ENCODE measurements around the gene LENG1.
A peak's percentile ranks its signal among the peaks of the same experiment; 100 is the strongest.
"Not testable (repeated sequence)": the region's sequence is repeated elsewhere in the genome, so short reads cannot be mapped to it uniquely, and the experiment has no call there.

LENG1 gene

GRCh38 chr19:54189145-54189734, 29.7 kb upstream of the LENG1 start, which contains the start of gene MBOAT7:
Gene MBOAT7, minus strand, starts transcription at chr19:54189580. Its CDS starts 1,072 bp downstream, at chr19:54188508.
- DNase-seq, result peak; percentile 88

DNA sequence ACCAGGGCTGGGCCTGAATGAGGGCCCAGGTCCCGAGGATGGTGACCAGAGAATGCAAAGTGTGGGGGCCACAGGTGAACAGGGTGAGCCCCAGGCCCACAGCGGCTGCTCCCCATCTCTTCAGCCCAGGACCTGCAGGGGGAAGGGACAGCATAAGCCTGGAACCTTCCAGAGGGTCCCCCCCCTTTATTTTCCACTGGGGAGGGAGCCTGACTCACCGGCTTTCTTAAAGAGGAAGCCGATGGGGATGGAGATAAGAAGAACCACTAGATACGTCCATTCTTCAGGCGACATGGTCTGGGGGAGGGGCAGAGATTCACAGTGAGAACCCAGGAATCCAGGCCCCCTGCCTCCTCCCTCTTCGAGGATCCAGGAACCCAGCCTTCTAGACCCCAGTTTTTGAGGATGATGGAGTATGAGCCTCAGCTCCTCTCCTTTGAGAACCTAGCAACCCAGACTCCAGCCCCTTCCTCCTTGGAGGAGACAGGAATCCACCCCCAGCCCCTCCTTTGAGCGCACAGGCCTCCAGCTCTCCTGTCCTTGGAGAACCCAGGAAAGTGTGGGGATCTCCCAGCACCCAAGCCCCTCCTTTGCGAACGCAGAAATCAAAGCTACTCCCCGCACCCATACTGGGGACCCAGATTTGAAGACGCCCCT, 28.8 kb upstream of the LENG1 start:
- DNase-seq, result no peak

GRCh38 chr19:54186934-54187381, 27.4 kb upstream of the LENG1 start:
- no peak for DNase-seq

- DNase-seq, result no peak
These were observed 26.8 kb upstream of the LENG1 start for GRCh38 chr19:54186351-54186750.

GRCh38 chr19:54183431-54183830, 23.9 kb upstream of the LENG1 start:
- DNase-seq, result no peak

DNA sequence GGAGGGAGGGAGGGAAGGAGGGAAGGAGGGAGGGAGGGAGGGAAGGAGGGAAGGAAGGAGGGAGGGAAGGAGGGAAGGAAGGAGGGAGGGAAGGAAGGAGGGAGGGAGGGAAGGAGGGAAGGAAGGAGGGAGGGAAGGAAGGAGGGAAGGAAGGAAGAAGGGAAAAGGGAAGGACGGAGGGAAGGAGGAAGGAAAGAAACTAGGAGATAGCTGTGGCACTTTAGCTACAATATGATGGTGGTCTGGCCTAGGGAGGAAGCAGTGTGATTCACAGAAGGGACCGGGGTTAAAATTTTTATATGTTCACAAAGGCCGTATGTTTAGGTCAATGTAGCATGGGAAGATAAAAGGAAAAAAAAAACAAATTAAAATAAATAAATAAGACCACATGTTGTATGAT, 22.4 kb upstream of the LENG1 start:
- not testable (repeated sequence) for DNase-seq

DNA sequence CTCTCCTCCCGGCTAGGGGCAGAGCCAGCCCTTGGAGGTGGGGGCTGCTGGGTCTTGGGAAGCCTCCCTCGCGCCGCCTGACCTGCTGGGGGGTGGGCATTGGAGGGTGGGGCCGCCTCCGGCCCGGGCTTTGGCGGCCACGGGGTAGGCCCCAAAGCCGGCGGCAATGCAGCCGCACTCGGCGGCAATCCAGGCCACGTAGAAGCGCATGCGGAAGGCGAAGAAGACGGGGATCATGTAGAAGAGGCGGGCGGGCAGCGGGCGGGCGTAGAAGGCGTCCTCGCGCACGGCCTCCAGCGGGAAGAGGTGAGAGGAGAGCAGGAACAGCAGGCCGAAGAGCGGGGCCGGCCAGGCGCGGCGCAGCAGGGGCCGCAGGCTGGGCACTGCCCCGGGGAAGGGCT, 21.2 kb upstream of the LENG1 start:
- DNase-seq, result no peak

DNA sequence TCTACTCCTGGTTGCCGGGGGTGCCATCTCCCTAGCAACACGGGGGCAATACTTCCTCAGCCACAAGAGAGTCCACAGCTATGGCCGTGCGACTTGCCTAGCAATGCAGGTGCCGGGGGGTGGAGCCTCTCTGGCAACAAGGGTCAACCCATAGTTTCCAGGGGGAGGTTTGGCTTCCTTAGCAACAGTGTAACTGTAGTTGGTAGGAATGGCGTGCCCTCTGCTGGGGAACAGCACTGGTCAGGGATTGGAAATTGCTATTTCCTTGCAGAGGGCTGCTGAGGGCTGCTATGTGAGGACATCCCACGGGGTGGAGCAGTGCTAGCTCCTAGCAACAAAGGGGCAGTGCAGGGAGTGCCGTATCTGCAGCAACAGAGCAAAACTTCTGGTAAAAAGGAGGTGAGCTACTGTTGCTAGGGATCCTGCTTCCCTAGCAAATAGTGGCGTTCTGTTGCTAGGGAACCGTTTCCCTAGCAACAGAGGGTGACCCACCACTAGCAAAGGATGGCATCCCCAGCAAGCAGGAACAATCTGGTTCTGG, 20.5 kb upstream of the LENG1 start:
- peak; percentile 96 for DNase-seq

GRCh38 chr19:54179262-54179852, 19.8 kb upstream of the LENG1 start:
- no peak for DNase-seq

GRCh38 chr19:54178581-54179261, 19.2 kb upstream of the LENG1 start:
- peak; percentile 51 for DNase-seq

GRCh38 chr19:54173951-54174834, 14.7 kb upstream of the LENG1 start:
- no peak for DNase-seq

GRCh38 chr19:54173359-54173699, 13.8 kb upstream of the LENG1 start:
- no peak for DNase-seq

- DNase-seq, result peak; percentile 89
These were observed 13.2 kb upstream of the LENG1 start, which contains the start of gene TMC4 for GRCh38 chr19:54172471-54173358. Gene TMC4, minus strand, starts transcription at chr19:54173160. Its CDS starts 43 bp downstream, at chr19:54173117.

GRCh38 chr19:54171736-54172431, 12.4 kb upstream of the LENG1 start:
- not testable (repeated sequence) for DNase-seq

DNA sequence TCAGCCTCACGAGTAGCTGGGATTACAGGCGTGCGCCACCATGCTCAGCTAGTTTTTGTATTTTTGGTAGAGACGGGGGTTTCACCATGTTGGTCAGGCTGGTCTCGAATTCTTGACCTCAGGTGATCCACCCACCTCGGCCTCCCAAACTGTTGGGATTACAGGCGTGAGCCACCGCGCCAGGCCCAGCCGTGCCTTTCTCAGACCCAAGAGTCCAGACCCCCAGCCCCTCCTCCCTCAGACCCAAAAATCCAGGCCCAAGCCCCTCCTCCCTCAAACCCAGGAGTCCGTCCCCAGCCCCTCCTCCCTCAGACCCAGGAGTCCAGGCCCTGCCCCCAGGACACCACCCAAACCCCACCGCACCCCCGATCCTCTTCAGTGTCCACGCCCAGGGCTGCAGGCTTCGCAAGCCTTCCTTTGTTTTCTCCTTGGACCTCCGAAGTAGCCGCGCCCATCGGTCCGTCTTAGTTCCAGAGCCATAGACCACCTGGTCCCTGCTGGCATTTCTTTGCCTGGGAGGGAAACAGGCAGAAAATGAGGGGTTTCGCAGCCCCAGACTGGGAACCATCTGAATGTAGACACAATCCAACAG, 9.7 kb upstream of the LENG1 start:
- DNase-seq, result no peak

- peak; percentile 75 for DNase-seq
These were observed 8.8 kb upstream of the LENG1 start for GRCh38 chr19:54168174-54168917.

DNA sequence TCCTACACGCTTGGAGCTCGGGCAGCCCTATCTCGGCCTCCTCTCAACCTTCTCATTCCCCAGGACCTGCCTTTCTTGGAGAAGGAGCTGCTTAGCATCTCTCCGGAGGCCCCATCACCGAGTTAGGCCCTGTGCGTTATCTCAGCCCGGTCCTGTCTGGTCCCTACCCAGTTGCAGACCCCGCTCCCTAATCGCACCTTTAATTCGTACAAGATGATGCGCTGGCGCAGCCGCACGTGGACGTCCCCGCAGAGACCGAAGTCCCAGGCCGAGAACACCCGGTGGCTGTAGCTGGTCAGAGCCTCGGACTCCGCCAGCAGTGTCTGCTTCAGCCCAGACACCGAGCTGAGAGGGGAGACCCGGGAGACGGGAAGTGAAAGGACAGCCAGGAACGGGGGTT, 5.7 kb upstream of the LENG1 start:
- no peak for DNase-seq

DNA sequence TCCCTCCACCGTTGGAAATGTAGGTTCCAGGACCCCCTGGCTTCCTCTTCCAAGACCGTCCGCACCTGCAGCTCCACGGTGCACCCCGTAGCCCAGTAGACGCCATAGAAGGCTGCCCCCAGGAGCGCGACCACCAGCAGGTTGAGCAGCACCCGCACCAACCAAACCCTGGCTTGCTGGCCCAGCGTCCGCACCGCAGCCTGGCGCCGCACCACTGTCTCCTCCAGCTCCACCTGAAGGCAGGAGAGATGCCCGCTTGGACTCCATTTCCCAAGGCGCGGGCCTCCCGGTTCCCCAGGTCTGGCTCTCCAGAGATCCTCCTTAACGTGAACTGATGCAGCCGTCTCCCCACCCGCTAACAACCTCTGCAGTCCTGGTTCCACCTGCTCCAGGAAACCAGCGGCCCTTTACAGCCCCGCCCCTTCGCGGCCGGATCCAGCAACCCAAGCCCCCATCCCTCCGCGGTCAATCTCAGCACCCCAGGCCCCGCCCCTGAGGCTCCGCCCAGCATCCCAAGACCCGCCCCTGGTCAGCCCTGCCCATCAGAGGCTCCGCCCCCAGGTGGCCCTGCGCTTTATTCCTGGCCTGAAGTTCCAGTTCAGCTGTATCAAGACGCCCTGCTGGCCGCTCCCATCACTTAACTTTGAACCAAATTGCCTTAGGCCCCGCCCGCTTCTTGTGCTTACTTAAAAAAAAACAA, 5.0 kb upstream of the LENG1 start:
- DNase-seq, result no peak

- DNase-seq, result no peak
These were observed 3.4 kb upstream of the LENG1 start for GRCh38 chr19:54162884-54163283.
